Measurements from ENCODE around the gene POLD1.
"Not testable (repeated sequence)": the region's sequence is repeated elsewhere in the genome, so short reads cannot be mapped to it uniquely, and the experiment has no call there.

Gene POLD1

DNA sequence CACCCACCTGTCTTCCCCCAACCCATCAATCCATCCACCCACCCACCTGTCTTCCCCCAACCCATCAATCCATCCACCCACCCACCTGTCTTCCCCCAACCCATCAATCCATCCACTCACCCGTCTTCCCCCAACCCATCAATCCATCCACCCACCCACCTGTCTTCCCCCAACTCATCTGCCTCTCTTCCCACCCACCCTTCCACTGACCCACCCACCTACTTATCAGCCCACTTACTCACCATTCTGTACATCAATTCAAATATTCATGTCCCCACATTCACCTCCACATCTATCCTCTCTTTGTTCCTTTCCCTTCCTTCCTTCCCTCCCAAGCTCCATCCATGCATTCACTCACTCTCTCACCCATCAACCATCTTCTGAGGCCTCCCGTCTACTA lies 55.0 kb downstream of the POLD1 start:
- DNase-seq, result not testable (repeated sequence)

DNA sequence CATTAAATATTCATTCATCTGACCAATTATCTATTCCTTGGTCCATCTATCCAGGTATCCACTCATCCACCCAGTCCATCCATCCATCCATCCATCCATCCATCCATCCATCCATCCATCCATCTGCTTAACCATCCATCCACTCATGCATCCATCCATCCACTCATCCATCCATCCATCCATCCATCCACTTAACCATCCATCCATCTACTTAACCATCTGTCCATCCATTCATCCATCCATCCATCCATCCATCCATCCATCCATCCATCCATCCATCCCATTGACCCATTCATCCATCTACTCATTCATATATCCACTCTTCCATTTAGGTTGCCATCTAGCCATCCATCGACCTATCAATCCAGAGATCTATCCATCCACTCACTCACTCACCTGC lies 59.9 kb downstream of the POLD1 start:
- no peak for DNase-seq

DNA sequence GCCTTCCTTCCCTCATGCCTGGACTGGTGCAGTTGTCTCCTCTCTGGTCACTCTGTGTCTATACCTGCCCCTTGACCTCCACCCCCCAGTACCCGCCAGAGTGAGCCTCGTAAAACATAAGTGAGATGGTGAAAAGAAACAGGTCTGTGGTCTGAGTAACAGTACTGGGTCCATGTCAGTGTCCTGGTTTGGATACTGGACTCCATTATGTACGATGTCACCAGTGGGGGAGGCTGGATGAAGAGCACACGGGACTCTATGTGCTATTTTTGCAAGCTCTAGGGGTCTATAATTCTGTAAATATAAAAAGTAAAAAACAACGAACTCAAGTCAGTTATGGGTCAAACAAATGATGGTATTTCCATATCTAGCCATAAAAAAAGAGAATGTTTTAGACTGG lies 62.9 kb downstream of the POLD1 start:
- DNase-seq, result no peak

DNA sequence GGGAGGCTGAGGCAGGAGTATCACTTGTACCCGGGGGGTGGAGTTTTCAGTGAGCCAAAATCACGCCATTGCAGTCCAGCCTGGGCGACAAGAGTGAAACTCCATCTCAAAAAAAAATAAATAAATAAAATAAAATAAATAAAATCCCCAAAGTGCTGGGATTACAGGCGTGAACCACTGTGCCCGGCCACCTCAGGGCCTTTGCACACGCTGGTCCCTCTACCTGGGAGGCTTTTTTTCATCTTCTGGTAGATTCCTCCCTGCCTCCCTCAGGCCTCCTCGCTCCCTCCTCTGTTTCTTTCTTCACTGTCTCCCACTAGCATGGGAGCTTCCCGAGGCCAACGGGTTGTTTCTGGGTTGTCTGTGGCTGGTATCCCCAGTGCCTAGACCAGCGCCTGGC lies 63.6 kb downstream of the POLD1 start:
- DNase-seq, result no peak

DNA sequence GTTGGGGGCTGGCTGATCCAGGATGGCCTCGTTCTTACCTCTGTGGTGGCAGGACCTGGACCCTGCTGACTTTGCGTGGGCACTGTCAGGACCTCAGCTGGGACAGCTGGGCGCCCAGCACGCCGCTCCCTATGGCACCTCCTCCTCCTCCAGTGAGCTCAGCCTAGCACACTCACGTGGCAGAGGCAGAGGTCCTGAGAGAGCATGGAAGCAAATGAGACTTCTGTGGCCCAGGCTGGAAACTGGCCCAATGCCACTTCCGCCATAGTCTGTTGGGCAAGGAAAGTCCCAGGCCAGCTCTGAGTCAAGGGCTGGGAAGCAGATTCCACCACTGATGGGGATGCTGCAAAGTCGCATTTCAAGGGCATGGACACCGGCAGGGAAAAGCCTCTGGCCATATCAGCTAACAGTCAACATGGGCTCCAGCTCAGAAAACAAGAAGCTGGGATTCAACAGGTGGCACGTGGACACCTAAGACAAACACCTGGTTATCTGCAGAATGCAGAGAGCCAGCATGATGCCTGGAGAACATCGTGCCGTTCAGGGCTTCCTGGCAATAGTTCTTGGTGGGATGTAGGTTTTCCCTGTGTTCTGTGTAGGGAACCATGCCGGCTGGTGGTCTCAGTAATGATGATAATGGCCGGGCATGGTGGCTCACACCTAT lies 65.2 kb downstream of the POLD1 start:
- DNase-seq, result no peak

DNA sequence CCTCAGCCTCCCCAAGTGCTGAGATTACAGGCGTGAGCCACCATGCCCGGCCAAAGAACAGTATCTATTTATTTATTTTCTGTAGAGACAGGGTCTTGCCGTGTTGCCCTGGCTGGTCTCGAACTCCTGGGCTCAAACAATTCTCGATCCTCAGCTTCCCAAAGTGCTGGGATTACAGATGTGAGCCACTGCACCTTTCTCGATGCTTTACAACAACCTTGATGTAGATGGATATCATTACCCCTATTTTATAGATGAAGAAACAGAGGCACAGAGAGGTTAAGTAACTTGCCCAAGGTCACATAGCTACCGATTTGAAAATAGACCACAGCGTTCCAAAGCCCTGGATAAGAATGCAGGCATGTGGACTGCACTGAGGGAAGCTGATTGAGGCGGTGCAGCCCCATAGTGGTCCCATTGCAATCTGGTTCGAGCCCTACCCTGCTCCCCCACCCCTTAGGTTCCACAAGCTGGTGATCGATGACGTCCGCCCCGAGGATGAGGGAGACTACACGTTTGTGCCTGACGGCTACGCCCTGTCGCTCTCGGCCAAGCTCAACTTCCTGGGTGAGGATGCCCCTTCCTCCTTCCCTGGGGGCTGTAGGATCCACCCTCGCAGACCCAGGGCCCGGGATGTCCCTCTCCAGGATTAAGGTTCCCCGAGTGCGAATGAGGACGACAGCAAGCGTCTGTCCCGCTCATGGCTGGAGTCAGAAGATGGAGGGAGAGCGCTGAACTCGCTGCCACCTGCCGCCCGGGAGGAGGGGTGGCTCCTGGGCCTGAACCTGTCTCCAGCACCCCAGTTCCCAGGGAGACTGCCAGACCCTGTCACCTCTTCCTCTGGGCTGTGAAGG lies 66.4 kb downstream of the POLD1 start:
- DNase-seq, result no peak

DNA sequence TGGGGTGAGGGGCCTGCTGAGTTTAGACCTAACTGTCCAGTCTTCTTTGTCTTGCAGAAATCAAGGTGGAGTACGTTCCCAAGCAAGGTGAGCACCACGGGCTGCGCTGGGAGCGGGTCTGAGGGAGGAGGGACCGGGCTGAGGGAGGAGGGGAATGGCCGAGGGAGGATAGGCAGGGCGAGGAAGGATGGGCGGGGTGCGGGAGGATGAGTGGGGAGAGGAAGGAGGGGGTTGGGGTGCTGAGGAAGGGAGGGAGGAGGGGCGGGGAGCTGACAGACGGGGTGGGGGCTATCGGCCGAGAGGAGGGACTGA lies 67.0 kb downstream of the POLD1 start:
- no peak for DNase-seq

DNA sequence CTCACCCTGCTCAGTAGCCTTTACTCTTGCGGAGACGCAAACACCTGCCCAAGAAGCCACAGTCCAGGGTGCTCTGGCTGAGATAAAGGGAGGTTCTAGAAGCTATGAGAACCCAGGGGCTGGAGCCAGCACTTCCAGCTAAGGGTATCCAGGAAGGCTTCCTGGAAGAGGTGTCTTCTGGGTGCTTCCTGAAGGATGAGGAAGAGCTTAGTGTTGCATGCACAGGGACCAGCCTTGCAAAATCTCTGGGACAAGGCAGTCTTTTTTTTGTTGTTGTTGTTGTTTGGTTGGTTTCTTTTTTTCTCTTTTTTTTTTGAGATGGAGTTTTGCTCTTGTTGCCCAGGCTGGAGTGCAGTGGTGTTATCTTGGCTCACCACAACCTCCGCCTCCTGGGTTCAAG lies 69.1 kb downstream of the POLD1 start:
- no peak for DNase-seq

DNA sequence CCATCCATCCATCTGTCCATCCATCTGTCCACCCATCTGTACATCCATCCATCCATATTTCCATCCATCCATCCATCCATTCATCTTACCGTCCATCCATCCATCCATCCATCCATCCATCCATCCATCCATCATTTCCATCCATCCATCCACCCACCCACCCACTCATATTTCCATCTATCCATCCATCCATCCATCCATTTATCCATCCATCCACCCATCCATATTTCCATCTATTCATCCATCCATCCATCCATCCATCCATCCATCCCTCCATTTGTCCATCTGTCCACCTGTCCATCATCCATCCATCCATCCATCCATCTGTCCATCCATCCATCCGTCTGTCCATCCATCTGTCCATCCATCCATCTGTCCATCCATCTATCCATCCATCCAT lies 71.8 kb downstream of the POLD1 start:
- DNase-seq, result no peak

DNA sequence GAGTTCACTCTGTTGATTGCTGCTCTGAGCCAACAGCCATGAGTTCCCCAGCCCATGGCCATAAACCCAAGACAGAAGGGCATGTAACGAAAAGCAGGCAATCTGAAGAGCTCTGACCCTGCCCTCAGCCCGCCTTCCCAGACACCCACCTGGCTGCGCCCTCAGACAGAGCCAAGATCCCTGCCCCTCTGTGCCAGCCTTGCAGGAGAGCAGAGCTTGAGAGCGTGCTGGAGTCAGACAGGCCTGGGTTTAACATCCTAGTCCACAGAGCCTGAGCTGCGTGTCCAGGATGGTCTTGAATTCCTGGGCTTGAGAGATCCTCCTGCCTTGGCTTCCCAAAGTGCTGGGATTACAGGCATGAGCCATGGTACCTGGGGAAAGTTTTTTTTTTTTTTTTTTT lies 73.2 kb downstream of the POLD1 start:
- no peak for DNase-seq

DNA sequence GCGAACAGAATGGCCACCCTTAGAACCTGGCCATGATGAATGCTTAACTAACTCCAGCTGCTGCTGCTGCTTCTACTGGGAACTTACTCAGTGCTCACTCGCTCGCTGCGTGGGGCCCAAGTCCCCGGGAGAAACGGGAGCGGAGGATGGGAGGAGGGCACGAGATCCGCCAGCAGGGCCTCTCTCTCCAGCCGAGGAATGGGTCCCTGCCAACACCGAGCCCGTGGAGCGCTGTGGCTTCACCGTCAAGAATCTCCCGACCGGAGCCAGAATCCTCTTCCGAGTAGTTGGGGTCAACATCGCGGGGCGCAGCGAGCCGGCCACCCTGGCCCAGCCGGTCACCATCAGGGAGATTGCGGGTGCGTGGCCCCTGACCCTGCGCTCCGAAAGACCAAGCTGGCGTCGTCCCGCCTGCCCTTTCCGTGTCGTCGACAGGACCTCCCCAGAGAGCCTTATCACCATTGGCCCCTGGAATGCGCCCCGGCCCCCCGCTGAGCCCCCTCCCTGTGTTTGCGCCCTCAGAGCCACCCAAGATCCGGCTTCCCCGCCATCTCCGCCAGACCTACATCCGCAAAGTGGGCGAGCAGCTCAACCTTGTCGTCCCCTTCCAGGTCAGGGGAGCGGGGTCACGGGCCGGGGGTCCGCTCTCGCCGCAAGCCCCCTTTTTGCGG lies 74.4 kb downstream of the POLD1 start:
- no peak for DNase-seq

DNA sequence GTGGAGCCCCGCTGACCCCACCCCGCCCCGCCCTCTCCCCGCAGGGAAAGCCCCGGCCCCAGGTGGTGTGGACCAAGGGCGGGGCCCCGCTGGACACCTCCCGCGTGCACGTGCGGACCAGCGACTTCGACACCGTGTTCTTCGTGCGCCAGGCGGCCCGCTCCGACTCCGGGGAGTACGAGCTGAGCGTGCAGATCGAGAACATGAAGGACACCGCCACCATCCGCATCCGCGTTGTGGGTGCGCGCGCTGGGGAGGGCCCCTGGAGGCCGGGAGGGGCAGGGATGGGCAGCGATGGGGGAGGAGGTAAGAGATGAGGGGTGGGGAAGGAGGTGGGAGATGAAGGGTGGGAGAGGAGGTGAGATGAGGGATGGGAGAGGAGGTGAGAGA lies 74.9 kb downstream of the POLD1 start:
- DNase-seq, result no peak

DNA sequence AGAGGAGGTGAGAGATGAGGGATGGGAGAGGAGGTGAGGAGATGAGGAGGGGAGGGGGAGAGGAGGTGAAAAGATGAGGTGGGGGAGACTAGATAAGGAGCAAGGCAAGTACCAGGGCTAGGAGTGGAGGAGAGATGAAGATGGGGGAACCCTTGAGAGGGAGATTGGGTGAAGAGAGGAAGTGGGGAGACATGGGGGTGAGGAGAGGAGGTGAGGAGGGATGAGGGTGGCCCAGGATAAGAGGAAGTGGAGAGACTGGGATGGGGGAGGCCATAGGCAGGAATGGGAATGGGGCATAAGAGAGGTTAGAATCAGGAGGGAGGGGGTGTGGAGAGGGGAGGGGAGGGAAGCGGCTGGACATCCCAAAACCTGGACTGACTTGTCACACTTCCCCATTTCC lies 75.5 kb downstream of the POLD1 start:
- no peak for DNase-seq

DNA sequence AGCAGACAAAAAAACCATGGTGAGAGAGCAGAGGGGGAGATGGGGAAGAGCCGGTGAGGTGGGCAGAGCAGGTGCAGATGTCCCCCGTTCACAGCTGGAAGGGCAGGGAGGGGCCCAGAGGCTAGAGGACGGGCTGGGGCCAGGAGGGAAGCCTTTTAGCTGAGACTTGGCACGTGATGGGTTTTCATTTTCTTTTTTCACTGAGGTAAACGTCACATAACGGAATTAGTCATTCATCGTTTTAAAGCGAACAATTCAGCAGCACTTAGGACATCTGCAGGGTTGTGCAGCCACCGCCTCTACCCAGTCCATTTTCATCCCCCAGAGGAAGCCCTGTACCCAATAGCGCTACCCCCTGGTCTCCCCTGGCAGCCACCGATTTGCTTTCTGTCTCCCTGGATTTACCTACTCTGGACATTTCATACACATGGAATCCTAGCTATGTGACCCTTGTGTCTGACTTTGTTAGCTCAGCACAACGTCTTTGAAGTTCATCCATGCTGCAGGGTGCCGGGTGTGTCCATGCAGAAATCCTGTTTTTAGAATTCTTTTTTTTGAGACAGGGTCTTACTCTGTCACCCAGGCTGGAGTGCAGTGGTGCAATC lies 76.1 kb downstream of the POLD1 start:
- DNase-seq, result no peak

DNA sequence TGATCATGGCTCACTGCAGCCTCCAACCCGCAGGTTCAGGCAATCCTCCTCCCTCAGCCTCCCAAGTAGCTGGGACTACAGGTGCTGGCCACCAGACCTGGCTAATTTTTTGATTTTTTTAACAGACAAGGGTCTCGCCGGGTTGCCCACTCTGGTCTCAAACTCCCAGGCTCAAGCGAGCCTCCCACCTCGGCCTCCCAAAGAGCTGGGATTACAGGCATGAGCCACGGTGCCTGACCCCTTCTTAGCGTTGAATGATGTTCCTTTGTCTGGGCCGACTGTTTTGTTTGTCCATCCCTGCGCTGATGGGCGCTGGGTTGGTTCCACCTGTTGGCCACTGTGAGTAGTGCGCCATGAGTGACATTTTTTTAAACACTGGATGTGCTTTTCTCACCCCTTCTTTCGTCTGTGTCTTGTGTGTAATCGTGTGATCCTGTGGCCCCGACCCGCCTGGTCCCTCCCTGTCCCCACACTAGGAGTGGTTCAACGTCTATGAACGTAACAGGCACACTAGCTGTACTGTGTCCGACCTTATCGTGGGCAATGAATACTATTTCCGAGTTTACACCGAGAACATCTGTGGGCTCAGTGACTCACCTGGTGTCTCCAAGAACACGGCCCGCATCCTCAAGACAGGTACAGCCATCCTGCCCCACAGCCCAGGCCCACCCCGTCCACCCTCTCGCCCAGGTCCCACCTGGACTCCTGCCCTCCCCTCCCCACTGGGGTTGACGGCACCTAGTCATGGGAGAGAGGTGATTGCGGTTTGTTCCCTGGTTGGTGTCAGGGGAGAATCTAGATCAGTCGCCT lies 77.1 kb downstream of the POLD1 start:
- DNase-seq, result peak; percentile 62

DNA sequence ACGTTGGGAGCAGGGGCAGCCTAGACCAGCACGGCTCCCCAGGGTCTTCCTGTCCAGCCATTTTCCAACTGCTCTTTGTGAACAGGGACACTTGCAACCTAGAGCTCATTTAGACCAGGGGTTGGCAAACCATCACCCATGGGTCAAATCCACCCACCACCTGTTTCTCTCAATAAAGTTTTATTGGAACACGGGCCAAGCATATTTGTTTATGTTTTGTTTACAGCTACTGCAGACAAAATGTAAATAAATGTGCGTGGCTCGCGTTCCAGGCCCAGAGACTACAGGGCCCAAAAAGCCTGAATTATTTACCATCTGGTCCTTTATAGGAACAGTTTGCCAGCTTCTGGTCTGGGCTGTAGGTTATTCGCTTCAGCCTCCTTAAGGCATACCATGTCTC lies 78.8 kb downstream of the POLD1 start:
- DNase-seq, result no peak

DNA sequence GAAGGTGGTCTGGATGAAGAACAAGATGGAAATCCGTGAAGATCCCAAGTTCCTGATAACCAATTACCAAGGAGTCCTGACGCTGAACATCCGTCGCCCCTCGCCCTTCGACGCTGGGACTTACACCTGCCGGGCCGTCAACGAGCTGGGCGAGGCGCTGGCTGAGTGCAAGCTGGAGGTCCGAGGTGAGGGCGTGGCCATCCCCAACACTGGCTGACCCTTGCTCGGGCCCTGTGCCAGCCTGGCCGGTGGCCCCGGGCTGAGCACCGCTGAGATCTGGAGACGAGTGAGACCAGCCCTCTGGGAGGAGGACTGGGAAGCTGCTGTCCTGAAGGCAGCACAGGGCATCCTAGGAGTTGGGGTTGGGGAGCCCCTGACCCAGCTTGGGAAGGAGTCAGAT lies 80.2 kb downstream of the POLD1 start:
- DNase-seq, result no peak

DNA sequence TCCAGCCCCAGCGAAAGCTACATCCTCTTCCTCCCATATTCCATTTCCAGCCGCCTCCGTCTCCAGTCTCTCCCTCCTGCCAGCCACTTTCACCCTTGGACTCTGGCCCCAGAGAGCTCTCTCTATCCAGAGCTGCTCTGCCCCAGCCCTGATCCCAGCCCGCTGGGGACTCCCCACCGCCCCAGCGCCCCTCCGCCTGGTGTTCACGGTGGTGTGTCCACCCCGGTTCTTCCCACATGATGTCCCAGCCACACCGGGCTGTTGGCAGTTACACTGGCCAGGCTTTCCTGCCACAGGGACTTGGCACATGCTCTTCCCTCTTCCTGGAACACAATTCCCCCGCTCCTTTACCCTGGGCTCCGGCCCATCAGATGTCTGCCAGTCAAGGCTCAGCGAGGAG lies 80.9 kb downstream of the POLD1 start:
- DNase-seq, result no peak

DNA sequence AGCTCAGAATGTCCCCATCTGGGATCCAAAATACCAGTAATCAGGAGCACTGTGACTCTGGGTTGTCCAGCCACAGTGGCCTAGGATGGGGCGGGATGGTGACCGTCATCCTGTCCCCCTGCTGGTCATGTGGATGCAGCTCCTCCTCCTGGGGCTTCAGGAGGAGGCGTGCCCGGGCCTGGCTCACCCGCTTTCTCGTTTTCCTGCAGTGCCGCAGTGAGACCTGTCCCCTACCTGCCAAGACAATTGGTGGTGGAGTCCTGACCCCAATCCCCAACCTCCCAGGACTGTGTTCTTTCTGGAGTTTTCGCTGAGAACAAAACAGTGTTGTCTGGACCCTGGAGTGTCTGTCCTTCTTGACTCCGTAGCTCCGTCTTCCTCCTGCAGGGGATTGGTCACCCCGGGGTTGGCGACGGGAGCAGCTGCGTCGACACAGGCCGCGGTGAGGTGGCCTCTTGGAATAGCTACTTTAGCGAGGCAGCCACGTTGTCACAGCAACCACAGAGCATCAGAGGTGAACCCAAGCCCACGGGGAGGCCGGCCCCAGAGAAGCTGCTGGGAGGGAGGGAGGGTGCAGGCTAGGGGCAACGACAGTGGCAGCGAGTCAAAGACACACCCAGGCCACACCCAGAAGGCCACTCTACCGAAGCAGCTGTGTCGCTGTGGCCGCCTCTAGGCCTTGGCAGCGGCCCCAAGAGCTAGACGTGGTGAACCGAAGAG lies 82.0 kb downstream of the POLD1 start:
- DNase-seq, result peak; percentile 0

DNA sequence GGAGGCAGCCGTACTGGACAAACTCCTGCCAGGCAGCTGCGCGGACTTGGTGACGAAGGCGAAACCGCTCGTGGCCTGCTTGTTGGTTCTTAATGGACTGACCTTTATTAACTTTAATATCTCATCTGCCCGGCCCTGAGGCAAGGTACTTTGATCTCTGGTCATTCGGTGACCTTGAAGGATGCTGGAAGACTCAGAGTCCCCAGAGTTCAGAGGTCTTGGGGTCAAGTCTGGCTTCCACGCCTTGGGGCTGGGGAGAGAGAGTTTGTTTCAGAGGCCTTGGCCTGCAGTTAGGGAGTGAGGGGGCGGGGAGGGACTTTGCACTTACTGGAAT lies 82.5 kb downstream of the POLD1 start:
- DNase-seq, result no peak

DNA sequence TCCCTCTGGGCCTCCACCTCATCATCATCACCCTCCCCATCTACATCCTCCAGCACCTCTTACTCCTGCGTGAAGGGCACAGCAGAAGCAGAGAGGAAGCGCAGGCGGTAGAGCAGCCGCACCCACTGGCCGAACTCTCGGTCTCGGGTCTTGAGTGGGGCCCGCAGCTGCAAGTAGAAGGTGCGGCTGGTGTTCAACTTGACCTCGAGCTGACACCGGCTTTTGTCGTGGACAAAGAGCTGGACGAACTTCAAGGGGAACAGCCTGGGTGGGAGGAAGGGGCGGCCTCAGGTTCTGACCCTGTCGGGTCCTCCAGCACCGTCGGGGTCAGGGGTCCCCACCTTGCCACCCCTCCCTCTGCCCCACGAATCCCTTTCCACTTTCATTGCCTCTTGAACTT lies 83.4 kb downstream of the POLD1 start:
- DNase-seq, result no peak

Measured in NCI-H2227 treated with DMSO at 0.1 percent for 48 hours (cell line).